Erythroblast (primary cell): ENCODE results near the gene DPP10.

Experiments used
- GATA1 ChIP-seq: IDR thresholded peaks from 2 replicates; pipeline ENCODE4 v1.6.1; 2011; ENCODE audit warnings: low read depth, mild to moderate bottlenecking, control low read depth, low read length, moderate library complexity
- POLR2A ChIP-seq: IDR thresholded peaks from 2 replicates; pipeline ENCODE4 v1.6.1; 2011; ENCODE audit warnings: mild to moderate bottlenecking, low read length

DNA sequence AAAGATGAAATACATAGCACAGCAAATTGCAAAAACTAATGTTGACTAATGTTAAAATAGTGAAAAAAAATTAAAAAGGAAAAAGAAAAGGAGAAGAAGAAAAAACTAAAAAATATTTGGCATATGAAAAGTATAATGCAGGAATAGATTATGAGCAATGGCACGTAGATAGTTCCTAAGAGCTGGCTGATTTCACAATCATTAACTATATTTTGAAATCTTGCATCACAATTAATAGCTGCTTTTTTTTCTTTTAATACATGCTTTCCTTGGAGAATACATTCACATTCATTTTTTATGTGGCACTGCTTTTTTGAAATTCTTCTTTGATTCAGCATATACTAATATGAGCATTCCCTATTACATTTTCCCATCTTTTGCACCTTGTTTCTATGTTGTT is 299.8 kb downstream of the DPP10 start:
- no peak for TF ChIP-seq POLR2A
- TF ChIP-seq GATA1: no peak
